IMR-90 (cell line): ENCODE results near the gene FEM1A. TPM values are rescaled to one million over a fixed set of nuclear protein-coding genes. Genes with fewer than 3 reads are reported as not detected.

Experiments
- ATAC-seq: fragments of 200-7000 bp; cut with Tn5 transposase; 2 replicates; pipeline ENCODE4 v1.9.1; 2020; ENCODE audit warnings: low read depth, mild to moderate bottlenecking, moderate library complexity
- BruUV-seq: library from RNA; stranded (reverse); fragments of 400-500 nt; replicated peaks from 2 replicates; lab custom pipeline; 2021; lab: Mats Ljungman, UMichigan
- CTCF ChIA-PET: fragments of 300-600 bp; formaldehyde crosslinking; extraction: SDS; loops from one replicate; lab custom pipeline; 2021; ENCODE audit warnings: antibody characterized with exemption; lab: Yijun Ruan, JAX
- POLR2A ChIA-PET: fragments of 300-600 bp; sonication (Branson Sonifier 250); formaldehyde crosslinking; loops from one replicate; lab custom pipeline; 2022; ENCODE audit warnings: antibody characterized with exemption; ENCODE audit not compliant: unreplicated experiment; lab: Charles Lee
- DNase-seq: peaks from one replicate; pipeline ENCODE4 v3.0.0; 2013
- H2AFZ ChIP-seq: replicated peaks from 2 replicates; pipeline ENCODE3; 2013; ENCODE audit warnings: low read length, mild to moderate bottlenecking; ENCODE audit not compliant: poor library complexity
- H2AK5ac ChIP-seq: 2 replicates; pipeline ENCODE4 v1.6.1; 2013; ENCODE audit warnings: low read depth, low read length, inconsistent platforms
- H2AK9ac ChIP-seq: replicated peaks from 2 replicates; pipeline ENCODE3; 2013; ENCODE audit warnings: mild to moderate bottlenecking, low read depth, low read length, moderate library complexity; ENCODE audit not compliant: poor library complexity
- H2BK120ac ChIP-seq: 2 replicates; pipeline ENCODE4 v1.6.1; 2013; ENCODE audit warnings: low read depth, low read length, inconsistent platforms
- H2BK15ac ChIP-seq: 3 replicates; pipeline ENCODE4 v1.6.1; 2013; ENCODE audit warnings: low read depth, low read length, inconsistent platforms
- H2BK20ac ChIP-seq: 2 replicates; pipeline ENCODE4 v1.6.1; 2013; ENCODE audit warnings: low read depth, mild to moderate bottlenecking, inconsistent platforms, low read length, moderate library complexity
- H2BK5ac ChIP-seq: 2 replicates; pipeline ENCODE4 v1.6.1; 2013; ENCODE audit warnings: mild to moderate bottlenecking, low read depth, low read length, inconsistent platforms; ENCODE audit not compliant: poor library complexity, severe bottlenecking
- H3K14ac ChIP-seq: replicated peaks from 2 replicates; pipeline ENCODE4 v1.6.1; 2013; ENCODE audit warnings: low read depth, low read length, inconsistent platforms
- H3K18ac ChIP-seq: 2 replicates; pipeline ENCODE4 v1.6.1; 2013; ENCODE audit warnings: low read depth, low read length, control low read depth
- H3K23ac ChIP-seq: 2 replicates; pipeline ENCODE4 v1.6.1; 2013; ENCODE audit warnings: low read depth, low read length, inconsistent platforms
- H3K27ac ChIP-seq: 2 replicates; pipeline ENCODE4 v1.5.1; 2013; ENCODE audit warnings: mild to moderate bottlenecking, control low read depth, low read length; ENCODE audit not compliant: insufficient read depth
- H3K27me3 ChIP-seq: 2 replicates; pipeline ENCODE4 v1.6.1; 2013; ENCODE audit warnings: low read length; ENCODE audit not compliant: control insufficient read depth, insufficient read depth
- H3K36me3 ChIP-seq: 2 replicates; pipeline ENCODE4 v1.6.1; 2013; ENCODE audit warnings: low read length, mixed read lengths; ENCODE audit not compliant: control insufficient read depth, insufficient read depth
- H3K4ac ChIP-seq: 2 replicates; pipeline ENCODE4 v1.6.1; 2013; ENCODE audit warnings: low read depth, low read length, inconsistent platforms
- H3K4me1 ChIP-seq: 2 replicates; pipeline ENCODE4 v1.6.1; 2013; ENCODE audit warnings: low read length, mixed read lengths; ENCODE audit not compliant: control insufficient read depth, insufficient read depth
- H3K4me2 ChIP-seq: 2 replicates; pipeline ENCODE4 v1.6.1; 2013; ENCODE audit warnings: low read depth, mild to moderate bottlenecking, control low read depth, low read length, moderate library complexity
- H3K4me3 ChIP-seq: 2 replicates; pipeline ENCODE4 v1.5.1; 2013; ENCODE audit warnings: low read depth, mild to moderate bottlenecking, control low read depth, low read length, moderate library complexity; ENCODE audit not compliant: insufficient read depth
- H3K56ac ChIP-seq: 2 replicates; pipeline ENCODE4 v1.6.1; 2013; ENCODE audit warnings: low read length, inconsistent platforms; ENCODE audit not compliant: insufficient read depth; ENCODE audit errors: extremely low read depth
- H3K79me1 ChIP-seq, 2 experiments: 2 replicates each; pipeline ENCODE4 v1.6.1; 2013; ENCODE audit warnings: low read length in 2 of 2, inconsistent platforms in 1 of 2, low read depth in 1 of 2
- H3K9ac ChIP-seq: 2 replicates; pipeline ENCODE4 v1.6.1; 2013; ENCODE audit warnings: low read depth, low read length, control low read depth
- H3K9me1 ChIP-seq: 2 replicates; pipeline ENCODE4 v1.6.1; 2013; ENCODE audit warnings: low read length, inconsistent platforms; ENCODE audit not compliant: insufficient read depth
- H3K9me3 ChIP-seq: 2 replicates; pipeline ENCODE4 v1.6.1; 2013; ENCODE audit warnings: low read length; ENCODE audit not compliant: control insufficient read depth, insufficient read depth
- H4K20me1 ChIP-seq: 2 replicates; pipeline ENCODE4 v1.6.1; 2013; ENCODE audit warnings: low read length, inconsistent platforms; ENCODE audit not compliant: insufficient read depth
- H4K5ac ChIP-seq: 2 replicates; pipeline ENCODE4 v1.6.1; 2013; ENCODE audit warnings: mild to moderate bottlenecking, low read depth, low read length, control low read depth
- H4K8ac ChIP-seq, 2 experiments: 2 replicates each; pipeline ENCODE4 v1.6.1; 2013; ENCODE audit warnings: low read depth in 2 of 2, low read length in 2 of 2, control low read depth in 1 of 2, inconsistent platforms in 1 of 2
- H4K91ac ChIP-seq: 2 replicates; pipeline ENCODE4 v1.6.1; 2013; ENCODE audit warnings: low read depth, low read length, inconsistent platforms; ENCODE audit not compliant: insufficient read depth
- BHLHE40 ChIP-seq: fragments of 150-350 bp; IDR thresholded peaks from 2 replicates; pipeline ENCODE4 v1.6.1; 2016; ENCODE audit warnings: mild to moderate bottlenecking, low read depth, low read length
- CEBPB ChIP-seq: IDR thresholded peaks from 2 replicates; pipeline ENCODE4 v1.6.1; 2012; ENCODE audit warnings: low read depth, low read length, improper control_type of control experiment
- CHD1 ChIP-seq: IDR thresholded peaks from 2 replicates; pipeline ENCODE4 v1.6.1; 2012; ENCODE audit warnings: low read depth, low read length, improper control_type of control experiment
- ELK1 ChIP-seq: fragments of 150-350 bp; IDR thresholded peaks from 2 replicates; pipeline ENCODE4 v1.6.1; 2016; ENCODE audit warnings: low read depth, mild to moderate bottlenecking, low read length, moderate library complexity, borderline replicate concordance
- FOS ChIP-seq: fragments of 150-350 bp; IDR thresholded peaks from 2 replicates; pipeline ENCODE4 v1.6.1; 2016; ENCODE audit warnings: low read depth, low read length
- MAZ ChIP-seq: IDR thresholded peaks from 2 replicates; pipeline ENCODE4 v1.6.1; 2012; ENCODE audit warnings: low read depth, mild to moderate bottlenecking, low read length, improper control_type of control experiment, moderate library complexity, borderline replicate concordance
- MXI1 ChIP-seq: IDR thresholded peaks from 2 replicates; pipeline ENCODE4 v1.6.1; 2012; ENCODE audit warnings: low read depth, mild to moderate bottlenecking, low read length, moderate library complexity, borderline replicate concordance
- NFE2L2 ChIP-seq: fragments of 150-350 bp; IDR thresholded peaks from 2 replicates; pipeline ENCODE4 v1.6.1; 2016; ENCODE audit warnings: low read depth, mild to moderate bottlenecking, low read length
- POLR2A ChIP-seq: IDR thresholded peaks from 2 replicates; pipeline ENCODE4 v1.6.1; 2012; ENCODE audit warnings: mild to moderate bottlenecking, low read depth, low read length
- WGBS, 2 experiments: methylation state at CpG; one replicate each; pipeline versions ENCODE4 v1.1.5 to v1.1.7; 2013; ENCODE audit warnings: missing lambda C conversion rate in 2 of 2; ENCODE audit not compliant: insufficient read length in 1 of 2; ENCODE audit errors: extremely low coverage in 2 of 2; 5-methylcytosine and 5-hydroxymethylcytosine counted together
- dilution Hi-C: fragments of 300-500 bp; cut with HindIII; formaldehyde crosslinking; loops from one replicate; pipeline ENCODE4 v1.14.3; 2018; ENCODE audit warnings: low sequenced_read_pairs; ENCODE audit not compliant: unreplicated experiment
- in situ Hi-C: fragments of 300-500 bp; cut with MboI; formaldehyde crosslinking; loops from 3 replicates; pipeline ENCODE4 v1.14.3; 2019; ENCODE audit warnings: low sequenced_read_pairs, inconsistent platforms, mixed read lengths
- intact Hi-C: fragments of 100-400 bp; cut with micrococcal nuclease; formaldehyde crosslinking; loops from 2 replicates; pipeline ENCODE4 v1.10.0; 2022
- polyA plus RNA-seq, 3 experiments: library from polyadenylated mRNA; depleted of rRNA; stranded (reverse); fragments of >200 nt; gene quantifications; 2 replicates each; pipeline ENCODE4 v1.2.3, GENCODE V29; 2012; ENCODE audit warnings: low replicate concordance in 1 of 3
- total RNA-seq: library from RNA; depleted of rRNA; stranded (reverse); fragments of >200 nt; gene quantifications from 2 replicates; pipeline ENCODE4 v1.2.3, GENCODE V29; 2012
- TF ChIP-seq, protein P1 (sequence below): conservative IDR thresholded peaks from 2 replicates; pipeline ENCODE4 v1.5.1; 2012; ENCODE audit warnings: mild to moderate bottlenecking, low read depth, low read length, improper control_type of control experiment

The FEM1A gene
- total and polyA plus RNA-seq, 2 of the 4 experiments (the other 2 are of a cell fraction): 5.3 to 8.8 TPM

GRCh38 chr19:4831304-4831978 is 39.9 kb downstream of the FEM1A start, which contains the start of gene TICAM1:
Gene TICAM1, minus strand, starts transcription at chr19:4831712. Its CDS starts 13,335 bp downstream, at chr19:4818377.
- Histone ChIP-seq H4K20me1 (peaks cover 18% of the 10 kb centered on the region; the same call in 1 of the 2 replicates), H4K5ac (peak within 1 kb of the TSS; percentile 100), H3K9me1 (peaks cover 10% of the 10 kb centered on the region), H2BK15ac (peak within 1 kb of the TSS; percentile 75; the same call in 1 of the 3 replicates), H3K9me3 (no peaks in the 10 kb centered on the region), H3K27me3 (no peaks in the 10 kb centered on the region), H3K4me3 (peak within 1 kb of the TSS; percentile 98), H2AK9ac (peak within 1 kb of the TSS; percentile 99), H4K91ac (peak within 1 kb of the TSS; percentile 89), H2BK120ac (peak within 1 kb of the TSS; percentile 67), H3K18ac (peak within 1 kb of the TSS; percentile 97), H4K8ac (peak within 1 kb of the TSS; percentile 86 to 92), H3K27ac (peak within 1 kb of the TSS; percentile 95), H2BK20ac (peak within 1 kb of the TSS; percentile 18; the same call in 1 of the 2 replicates), H3K4me2 (peak within 1 kb of the TSS; percentile 100), H3K4ac (peak within 1 kb of the TSS; percentile 99), H2AFZ (peak within 1 kb of the TSS; percentile 99), H3K4me1 (peaks cover 11% of the 10 kb centered on the region), H3K56ac (peak within 1 kb of the TSS; percentile 89), H2AK5ac (peak within 1 kb of the TSS; percentile 89), H3K23ac (peak within 1 kb of the TSS; percentile 96), H3K9ac (peak within 1 kb of the TSS; percentile 100), H3K14ac (peak within 1 kb of the TSS; percentile 99), H3K79me1 (peaks cover 19 to 36% of the 10 kb centered on the region in 2 experiments), H2BK5ac (peak within 1 kb of the TSS; percentile 91), H3K36me3 (no peaks in the 10 kb centered on the region)
- ChIA-PET POLR2A (no interaction called here), CTCF (no interaction called here)
- peak; percentile 65 for DNase-seq
- 1% methylated on average over 18 of the region's 52 CpGs; no CpG with 5 or more reads in 1 of the 2 experiments for WGBS, 2 experiments
- BruUV-seq: no TSS peak
- dilution Hi-C loops: no loop called here
- no peak for TF ChIP-seq FOS
- TF ChIP-seq CHD1: no peak
- TF ChIP-seq POLR2A: peak; percentile 59
- TF ChIP-seq, protein P1, sequence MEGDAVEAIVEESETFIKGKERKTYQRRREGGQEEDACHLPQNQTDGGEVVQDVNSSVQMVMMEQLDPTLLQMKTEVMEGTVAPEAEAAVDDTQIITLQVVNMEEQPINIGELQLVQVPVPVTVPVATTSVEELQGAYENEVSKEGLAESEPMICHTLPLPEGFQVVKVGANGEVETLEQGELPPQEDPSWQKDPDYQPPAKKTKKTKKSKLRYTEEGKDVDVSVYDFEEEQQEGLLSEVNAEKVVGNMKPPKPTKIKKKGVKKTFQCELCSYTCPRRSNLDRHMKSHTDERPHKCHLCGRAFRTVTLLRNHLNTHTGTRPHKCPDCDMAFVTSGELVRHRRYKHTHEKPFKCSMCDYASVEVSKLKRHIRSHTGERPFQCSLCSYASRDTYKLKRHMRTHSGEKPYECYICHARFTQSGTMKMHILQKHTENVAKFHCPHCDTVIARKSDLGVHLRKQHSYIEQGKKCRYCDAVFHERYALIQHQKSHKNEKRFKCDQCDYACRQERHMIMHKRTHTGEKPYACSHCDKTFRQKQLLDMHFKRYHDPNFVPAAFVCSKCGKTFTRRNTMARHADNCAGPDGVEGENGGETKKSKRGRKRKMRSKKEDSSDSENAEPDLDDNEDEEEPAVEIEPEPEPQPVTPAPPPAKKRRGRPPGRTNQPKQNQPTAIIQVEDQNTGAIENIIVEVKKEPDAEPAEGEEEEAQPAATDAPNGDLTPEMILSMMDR: no peak
- TF ChIP-seq ELK1: no peak
- peak; percentile 62; the same call in 1 of the 2 replicates for TF ChIP-seq MAZ
- no peak for TF ChIP-seq MXI1
- no peak for TF ChIP-seq CEBPB
- TF ChIP-seq NFE2L2: no peak
- peak; percentile 88 for TF ChIP-seq BHLHE40
- in situ Hi-C loops: no loop called here
- peak; percentile 97 for ATAC-seq
- intact Hi-C loops: no loop called here
